Measurements from ENCODE around the gene CHRNA4.

DNA sequence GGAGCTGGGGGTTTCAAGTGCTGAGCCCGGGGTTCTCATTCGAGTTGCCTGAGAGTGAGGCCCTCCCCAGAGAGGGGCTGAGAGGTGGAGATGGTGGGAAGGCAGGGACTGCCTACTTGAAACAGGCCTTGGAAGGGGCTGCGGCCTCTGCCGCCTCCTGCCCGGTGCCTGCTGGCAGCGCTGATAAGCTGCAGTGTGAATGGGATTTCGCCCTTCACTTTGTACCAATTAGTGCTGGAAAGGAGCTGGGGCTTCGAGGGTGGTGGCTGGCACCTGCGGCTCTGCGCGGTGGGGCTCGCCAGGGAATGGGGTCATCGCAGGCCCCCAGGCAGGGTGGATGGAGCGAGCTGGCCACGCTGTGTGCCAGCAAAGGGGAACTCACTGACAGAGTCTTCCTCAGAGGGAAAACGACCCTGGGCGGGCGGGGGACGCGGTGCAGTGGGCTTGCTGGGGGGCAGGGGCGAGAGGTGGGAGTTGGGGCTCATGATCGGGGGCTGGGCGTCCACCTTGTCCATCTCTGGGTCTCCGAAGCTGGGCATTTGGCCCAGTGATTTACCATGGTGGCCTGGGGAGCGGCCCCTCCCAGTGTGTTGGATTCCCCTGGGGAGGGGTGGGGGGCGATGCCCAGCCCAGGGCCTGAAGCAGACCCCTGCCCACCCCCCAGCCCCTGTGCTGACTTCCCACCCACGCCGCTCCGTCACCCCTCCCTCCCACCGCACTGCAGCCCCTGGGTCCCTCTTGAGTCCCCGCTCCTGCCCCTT, 45.2 kb downstream of the CHRNA4 start:
- TF ChIP-seq, protein P1, sequence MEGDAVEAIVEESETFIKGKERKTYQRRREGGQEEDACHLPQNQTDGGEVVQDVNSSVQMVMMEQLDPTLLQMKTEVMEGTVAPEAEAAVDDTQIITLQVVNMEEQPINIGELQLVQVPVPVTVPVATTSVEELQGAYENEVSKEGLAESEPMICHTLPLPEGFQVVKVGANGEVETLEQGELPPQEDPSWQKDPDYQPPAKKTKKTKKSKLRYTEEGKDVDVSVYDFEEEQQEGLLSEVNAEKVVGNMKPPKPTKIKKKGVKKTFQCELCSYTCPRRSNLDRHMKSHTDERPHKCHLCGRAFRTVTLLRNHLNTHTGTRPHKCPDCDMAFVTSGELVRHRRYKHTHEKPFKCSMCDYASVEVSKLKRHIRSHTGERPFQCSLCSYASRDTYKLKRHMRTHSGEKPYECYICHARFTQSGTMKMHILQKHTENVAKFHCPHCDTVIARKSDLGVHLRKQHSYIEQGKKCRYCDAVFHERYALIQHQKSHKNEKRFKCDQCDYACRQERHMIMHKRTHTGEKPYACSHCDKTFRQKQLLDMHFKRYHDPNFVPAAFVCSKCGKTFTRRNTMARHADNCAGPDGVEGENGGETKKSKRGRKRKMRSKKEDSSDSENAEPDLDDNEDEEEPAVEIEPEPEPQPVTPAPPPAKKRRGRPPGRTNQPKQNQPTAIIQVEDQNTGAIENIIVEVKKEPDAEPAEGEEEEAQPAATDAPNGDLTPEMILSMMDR (IDR thresholded peaks at IDR 0.05; ENCODE audit: low read depth, low read length) = no peak
- TF ChIP-seq POLR2A (IDR thresholded peaks at IDR 0.05; ENCODE audit: extremely low read depth, insufficient read length) (no peak), MYC (IDR thresholded peaks at IDR 0.05; ENCODE audit: low read depth, low read length) (no peak)
- TF ChIP-seq, protein P2, sequence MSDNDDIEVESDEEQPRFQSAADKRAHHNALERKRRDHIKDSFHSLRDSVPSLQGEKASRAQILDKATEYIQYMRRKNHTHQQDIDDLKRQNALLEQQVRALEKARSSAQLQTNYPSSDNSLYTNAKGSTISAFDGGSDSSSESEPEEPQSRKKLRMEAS (IDR thresholded peaks at IDR 0.05; ENCODE audit: low read depth, low read length) = no peak
